Heart left ventricle (tissue), 13 donors: Measurements from ENCODE around the gene NQO1.

ENCODE experiments used
- POLR2A ChIP-seq, 2 donors: fragments of 450-650 bp; IDR thresholded peaks; one replicate each; pipeline ENCODE4 v1.6.1; 2017; ENCODE audit warnings: antibody characterized with exemption in 2 of 2, mild to moderate bottlenecking in 2 of 2, moderate library complexity in 2 of 2
- TF ChIP-seq, protein P1 (sequence below), 12 donors: fragments of 200-600 bp; sonication (generic) in 4 of 12; IDR thresholded peaks; one replicate each; pipeline versions ENCODE4 v1.5.0 to v1.8.0; 2018 to 2022; ENCODE audit warnings: antibody characterized with exemption in 12 of 12, mild to moderate bottlenecking in 5 of 12
- donor health status: ischemic (EF 13 %, LVEDD 7.1; RV severe dilation, severe dysfunction).
- donor health status: DM: no; HTN: yes; CAD: no.
- donor health status: DM: no; HTN: no; CAD: no.
- donor health status: ischemic (EF 25% LVEDD 6.9; RV normal size, moderate dysfunction).
- donor health status: ischemic (EF 25% LVEDD 5.7; RV mildly dilated, moderate dysfunction).
- donor health status: ischemic (EF 35%, LVEDD 5.7; RV mildly dilated, moderate dysfunction).
- donor health status: nonischemic (EF 11% LVEDD 7.7; RV severe dilation, severe dysfunction).
- donor health status: DM: yes; HTN: yes; CAD: no.
- donor health status: PGD.
- donor health status: ischemic (EF 29% LVEDD 5.4; RV normal size, mild dysfunction).
- donor health status: nonischemic (EF 23%, LVEDD 6.1; RV moderate dilation, normal function).

DNA sequence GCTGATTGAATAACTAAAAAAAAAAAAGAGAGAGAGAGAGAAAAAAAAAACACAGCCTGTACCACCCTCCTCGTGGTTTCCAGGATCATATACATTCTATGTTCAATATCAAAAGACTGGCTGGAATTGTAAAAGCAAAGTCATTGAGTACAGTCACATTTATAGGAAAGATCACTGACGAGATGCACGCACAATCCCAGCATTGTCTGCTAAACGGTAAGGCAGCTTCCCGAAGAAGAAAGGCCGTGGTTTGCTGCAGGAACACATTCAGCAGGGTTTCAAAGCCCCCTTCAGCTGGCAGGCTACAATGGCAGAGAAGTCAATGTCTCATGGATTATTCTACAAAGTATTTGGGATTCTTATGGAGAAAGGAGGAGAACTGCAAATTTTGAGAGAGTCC lies 9.3 kb downstream of the NQO1 start:
- TF ChIP-seq, protein P1, sequence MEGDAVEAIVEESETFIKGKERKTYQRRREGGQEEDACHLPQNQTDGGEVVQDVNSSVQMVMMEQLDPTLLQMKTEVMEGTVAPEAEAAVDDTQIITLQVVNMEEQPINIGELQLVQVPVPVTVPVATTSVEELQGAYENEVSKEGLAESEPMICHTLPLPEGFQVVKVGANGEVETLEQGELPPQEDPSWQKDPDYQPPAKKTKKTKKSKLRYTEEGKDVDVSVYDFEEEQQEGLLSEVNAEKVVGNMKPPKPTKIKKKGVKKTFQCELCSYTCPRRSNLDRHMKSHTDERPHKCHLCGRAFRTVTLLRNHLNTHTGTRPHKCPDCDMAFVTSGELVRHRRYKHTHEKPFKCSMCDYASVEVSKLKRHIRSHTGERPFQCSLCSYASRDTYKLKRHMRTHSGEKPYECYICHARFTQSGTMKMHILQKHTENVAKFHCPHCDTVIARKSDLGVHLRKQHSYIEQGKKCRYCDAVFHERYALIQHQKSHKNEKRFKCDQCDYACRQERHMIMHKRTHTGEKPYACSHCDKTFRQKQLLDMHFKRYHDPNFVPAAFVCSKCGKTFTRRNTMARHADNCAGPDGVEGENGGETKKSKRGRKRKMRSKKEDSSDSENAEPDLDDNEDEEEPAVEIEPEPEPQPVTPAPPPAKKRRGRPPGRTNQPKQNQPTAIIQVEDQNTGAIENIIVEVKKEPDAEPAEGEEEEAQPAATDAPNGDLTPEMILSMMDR (IDR thresholded peaks at IDR 0.05) = no peak
- no peak for TF ChIP-seq POLR2A (IDR thresholded peaks at IDR 0.05)
